ENCODE data around the gene DOK6.
"Not testable (repeated sequence)": the region's sequence is repeated elsewhere in the genome, so short reads cannot be mapped to it uniquely, and the experiment has no call there.

Gene DOK6

DNA sequence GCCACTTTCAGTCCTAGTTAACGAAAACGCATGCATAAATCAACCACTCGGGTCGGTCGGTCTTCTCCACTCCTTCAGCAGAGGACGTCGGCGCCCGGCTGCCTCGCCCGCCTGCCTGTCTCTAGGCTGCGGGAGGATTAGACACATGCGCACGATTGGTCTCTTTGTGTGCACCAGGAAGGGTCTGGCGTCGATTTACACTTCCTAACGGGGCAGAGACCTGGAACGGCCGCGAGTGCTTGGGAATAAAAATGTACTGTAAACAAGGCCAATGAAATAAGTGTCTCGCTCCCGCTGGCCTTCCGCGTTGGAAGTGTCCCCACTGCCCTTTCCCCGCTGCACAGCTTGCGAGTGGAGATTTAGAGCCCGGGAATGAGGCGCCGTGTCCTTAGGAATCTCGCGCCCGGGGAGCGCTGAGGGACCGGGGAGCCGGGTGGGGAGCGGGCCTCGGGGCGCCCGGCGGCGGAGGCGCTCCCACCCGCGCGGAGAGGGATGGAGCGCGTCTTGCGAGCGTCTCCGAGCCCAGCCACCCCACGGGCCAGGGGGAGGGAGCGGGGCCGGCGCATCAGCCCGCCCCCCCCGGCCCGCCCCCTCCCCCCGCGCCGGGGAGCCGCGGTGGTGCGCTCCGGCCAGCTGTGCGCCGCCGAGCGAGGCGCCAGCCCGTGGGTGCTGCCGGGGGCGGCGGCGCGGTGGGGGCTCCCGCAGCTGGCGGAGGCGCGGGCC, at the start of gene DOK6:
Gene DOK6, plus strand, starts transcription at position 636 of the 723 bp plus-strand sequence.
- peak; percentile 46 for DNase-seq

DNA sequence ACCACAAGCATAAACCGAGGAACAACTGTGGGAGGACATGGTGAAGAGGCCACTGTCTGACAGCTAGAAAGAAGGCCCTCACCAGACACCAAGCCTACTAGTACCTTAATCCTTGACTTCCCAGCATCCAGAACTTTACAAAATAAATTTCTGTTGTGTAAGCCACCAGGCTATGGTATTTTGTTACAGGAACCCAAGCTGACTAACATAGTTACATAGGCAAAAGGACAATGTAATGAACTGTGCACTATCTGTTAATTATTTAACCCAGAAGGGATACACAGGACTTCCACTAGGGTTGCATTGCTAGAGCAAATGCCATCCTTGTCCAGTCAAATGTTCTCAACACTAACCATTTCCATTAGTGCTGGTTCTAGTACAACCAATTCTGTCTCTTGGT, 47.7 kb upstream of the DOK6 start:
- DNase-seq, result no peak

DNA sequence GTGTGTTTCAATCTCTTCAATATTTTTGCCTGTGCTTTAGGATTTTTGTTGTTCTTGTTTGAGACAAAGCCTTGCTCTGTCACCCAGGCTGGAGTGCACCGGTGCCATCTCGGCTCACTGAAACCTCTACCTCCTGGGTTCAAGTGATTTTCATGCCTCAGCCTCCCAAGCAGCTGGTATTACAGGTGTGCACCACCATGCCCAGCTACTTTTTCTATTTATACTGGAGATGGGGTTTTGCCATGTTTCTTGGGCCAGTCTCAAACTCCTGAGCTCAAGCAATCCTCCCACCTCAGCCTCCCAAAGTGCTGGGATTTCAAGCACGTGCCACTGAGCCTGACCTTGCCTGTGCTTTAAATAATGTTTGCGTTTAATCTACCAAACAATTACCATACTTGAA, 43.1 kb upstream of the DOK6 start:
- no peak for DNase-seq

DNA sequence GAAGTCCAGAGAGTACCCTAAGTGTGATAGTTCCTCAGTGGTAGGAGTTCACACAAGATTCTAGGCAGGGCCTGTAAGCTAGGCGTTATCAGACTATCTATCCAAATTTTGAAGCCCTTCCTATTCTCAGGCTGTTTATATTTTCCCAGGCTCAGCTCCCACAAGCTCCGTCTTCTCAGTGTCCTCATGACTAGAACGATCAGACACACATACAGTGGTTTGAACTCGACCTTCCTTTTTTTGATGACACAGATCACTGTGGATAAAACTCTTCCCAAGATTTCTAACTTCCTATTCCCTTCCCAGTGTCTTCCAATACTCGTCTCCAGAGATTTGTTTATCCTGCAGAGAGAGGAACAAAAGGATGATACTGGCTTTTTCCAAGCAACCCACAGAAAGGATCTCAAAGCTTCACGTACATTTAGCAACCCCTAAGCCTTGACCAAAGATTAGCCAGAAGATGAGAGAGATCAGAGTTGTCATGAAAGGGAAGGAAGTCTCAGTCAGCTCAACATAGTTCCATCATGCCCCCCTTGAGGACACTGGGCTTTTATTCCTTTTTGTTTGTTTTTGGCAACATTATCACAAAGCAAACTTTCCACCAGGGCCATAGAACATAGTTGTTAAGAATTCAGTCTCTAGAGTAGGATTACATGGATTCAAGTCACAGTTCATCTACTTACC, 42.3 kb upstream of the DOK6 start:
- DNase-seq, result no peak

DNA sequence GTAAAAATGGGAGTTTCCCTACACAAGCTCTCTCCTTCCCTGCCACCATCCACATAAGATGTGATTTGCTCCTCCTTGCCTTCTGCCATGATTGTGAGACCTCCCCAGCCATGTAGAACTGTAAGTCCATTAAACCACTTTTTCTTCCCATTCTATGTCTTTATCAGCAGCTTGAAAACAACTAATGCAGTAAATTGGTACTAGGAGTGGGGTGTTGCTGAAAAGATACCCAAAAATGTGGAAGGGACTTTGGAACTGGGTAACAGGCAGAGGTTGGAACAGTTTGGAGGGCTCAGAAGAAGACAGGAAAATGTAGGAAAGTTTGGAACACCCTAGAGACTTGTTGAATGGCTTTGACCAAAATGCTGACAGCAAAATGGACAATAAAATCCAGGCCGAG, 40.9 kb upstream of the DOK6 start:
- not testable (repeated sequence) for DNase-seq

DNA sequence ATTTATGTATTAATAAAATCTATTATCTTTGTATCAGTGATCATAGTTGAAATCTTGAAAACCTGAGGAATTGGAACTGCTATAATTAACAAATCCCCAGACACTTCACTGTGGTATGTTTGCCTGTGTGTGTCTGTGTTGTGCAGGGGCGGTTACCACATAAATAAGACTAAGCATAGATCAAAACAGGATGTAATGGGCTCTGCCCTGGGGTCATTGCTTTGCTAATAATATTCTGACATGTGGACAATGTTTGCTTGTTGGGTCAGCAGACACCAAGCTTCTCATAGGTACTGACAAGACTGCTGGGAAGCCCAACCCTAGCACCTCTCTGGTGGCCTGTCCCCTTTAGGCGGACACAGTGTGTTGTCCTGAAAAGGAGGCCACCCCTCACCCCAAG, 35.8 kb upstream of the DOK6 start:
- DNase-seq, result no peak

DNA sequence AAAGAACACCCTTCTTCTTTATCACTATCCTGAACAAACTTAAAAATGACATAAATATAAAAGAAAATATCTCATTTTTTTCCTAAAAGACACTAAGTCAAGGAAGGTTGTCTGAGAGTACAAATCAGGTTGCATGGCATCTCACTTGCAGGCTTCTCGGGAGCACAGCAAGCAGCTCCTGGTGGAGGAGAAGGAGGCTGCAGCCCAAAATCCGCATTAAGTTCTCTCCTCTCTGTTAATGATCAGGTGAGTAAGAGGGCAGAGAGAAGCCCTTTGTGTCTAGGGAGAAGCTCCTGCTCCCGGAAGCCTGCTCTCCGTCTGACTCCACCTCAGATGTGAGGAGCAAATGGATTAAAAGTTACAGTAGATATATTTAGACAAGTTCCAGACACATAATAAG, 35.0 kb upstream of the DOK6 start:
- DNase-seq, result no peak

DNA sequence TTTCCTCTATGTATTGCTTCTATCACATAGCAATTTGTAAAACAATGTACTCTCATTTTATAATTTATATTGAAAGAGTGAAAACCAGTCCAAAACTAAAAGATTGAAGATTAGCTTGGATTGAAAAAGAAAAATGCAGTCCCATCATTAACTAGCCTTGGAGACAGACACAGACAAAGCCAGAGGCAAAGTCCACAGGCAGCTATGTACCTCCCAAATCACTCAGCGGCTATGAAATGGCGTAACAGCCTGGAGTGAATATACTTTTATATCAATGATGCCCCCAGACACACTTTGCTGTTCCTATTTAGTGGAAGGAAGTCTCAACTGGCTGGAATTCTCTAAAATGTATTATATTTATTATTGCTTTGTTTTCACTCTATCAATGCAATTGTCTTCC, 33.6 kb upstream of the DOK6 start:
- no peak for DNase-seq

DNA sequence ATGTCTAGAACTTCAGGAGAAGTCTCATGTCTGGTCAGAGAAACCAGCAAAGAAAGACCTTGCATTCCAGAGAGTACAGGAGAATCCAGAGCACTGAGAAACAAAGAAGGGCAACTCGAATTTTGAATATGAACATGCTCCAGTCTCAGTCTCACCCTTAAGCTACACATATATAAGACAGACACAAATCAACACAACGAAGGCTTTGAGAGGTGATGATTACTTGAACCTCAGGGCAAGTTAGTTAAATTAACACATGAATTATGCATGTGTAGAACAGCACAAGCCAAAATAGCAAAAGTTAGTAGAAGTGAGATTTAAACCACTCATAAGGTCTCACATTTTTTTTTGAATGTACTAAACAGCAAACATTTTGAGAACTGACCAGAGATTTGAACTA, 29.0 kb upstream of the DOK6 start:
- no peak for DNase-seq

DNA sequence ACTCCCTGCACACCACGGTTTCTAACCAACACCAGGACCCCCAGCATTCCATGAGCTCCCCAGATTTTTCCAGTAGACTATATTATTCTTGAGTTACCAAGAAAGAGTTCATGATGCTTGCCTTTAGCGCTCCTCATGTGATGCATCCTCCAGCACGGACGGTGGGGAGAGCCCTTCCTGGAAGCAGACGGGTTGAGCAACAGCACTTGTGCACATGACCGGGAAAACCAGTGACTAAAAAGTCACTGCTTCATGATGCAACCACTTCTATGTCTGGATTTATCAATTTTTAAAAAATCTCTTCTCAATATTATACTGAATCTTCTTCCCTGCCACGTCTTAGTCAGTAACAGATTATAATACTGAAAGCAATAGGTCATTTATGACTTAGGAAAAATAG, 20.4 kb upstream of the DOK6 start:
- no peak for DNase-seq

DNA sequence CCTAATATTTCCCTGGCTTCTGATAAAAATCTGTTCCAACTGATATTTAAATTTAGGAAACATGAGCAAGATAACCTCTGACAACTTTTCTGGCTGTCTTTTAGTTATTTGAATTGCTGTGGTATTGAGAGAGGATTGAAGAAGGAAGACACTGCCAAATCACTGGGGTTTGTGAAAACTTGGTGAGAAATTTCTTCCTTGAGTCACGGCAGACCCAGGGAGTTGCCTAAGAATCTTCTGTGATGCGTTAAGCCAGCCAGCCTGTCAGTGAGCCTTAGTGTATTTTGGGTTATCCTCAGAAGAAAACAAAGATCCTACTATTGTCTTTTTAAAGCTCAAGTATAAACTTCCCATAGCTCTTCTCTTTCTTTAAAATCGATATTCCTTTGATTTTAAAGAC, 17.5 kb upstream of the DOK6 start:
- DNase-seq, result no peak

DNA sequence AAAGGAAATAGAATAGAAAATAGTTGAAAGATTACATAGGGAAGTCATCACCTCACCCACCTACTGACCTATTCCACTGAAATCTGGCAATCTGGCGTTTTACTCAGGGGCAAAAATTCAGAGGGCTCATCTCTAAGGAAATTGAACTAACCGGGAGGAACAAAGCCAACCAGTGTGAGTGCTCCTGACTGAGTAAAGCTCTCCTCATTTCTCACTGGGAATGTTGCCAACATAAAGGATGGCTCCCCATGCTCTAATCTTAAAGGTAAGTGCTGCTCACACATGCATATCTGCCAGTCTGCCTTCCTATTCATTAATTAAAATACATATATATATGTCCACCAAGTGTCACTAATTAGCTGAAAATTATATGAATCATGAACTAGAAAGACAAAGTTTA, 13.5 kb upstream of the DOK6 start:
- DNase-seq, result no peak

DNA sequence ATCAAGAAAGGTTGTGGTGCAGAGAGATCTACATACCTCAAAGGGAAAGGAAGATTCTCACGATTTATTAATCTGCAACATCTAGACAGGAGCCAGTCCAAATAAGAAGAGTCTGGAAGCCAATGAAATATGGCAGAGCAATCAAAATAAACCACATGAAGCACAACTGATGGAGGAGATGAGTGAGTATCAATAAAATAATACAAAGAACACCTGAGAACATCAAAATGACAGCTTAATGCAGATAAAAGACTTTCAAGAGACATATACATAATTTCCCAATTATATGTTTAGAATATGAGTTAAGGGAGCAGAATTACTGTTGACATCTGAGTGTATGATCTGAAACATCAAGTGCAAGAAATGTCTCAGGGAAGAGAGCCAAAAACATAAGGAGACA, 12.5 kb upstream of the DOK6 start:
- no peak for DNase-seq

DNA sequence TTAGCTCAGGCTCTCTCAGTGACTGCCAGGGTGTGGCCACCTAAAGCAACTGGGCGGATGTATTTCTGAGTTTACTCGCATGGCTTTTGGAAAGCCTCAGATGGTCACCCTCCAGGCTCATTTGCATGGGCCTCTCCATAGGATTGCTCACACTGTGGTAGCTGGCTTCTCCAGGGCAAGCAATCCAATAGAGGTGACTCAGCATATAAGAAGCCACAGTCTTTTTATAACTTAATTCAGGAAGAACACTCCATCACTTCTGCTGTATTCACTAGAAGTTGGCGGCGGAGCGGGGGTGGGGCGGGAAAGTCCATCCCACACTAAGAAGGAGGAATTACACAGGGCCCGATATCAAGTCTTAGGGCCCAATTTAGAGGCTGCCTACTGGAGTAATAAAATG, 3.6 kb upstream of the DOK6 start:
- DNase-seq, result no peak

DNA sequence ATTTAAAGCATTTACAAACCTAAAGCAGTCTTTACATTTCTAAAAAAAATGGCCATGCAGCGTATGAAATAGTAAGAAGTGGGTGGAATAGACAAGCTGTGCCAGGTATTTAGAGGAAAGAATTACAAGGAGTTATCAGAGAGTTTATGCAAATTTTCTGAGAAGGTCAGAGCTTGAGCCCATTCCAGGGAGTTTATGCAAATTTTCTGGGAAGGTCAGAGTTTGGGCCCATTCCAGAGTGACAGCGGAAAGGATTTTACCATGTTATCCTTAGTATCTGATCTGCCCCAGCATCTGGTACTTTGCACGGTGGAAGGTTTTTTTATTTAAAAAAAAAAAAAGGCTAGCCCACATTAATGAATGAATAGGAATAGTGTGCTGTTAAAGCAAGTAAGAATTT, 1.4 kb upstream of the DOK6 start:
- no peak for DNase-seq

DNA sequence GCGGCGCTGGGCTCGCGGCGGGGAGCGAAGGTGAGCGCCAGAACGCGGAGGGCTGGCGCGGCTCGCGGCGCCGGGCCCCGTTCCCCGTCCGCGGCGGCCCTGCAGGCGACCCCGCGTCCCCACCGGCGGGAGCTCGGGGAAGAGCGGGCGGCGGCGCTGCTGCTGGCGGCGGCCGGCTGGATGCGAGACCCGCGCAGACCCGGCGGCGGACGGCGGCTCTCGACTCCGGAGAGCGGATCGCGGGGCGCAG, 213 bp downstream of the DOK6 start:
- DNase-seq, result no peak

DNA sequence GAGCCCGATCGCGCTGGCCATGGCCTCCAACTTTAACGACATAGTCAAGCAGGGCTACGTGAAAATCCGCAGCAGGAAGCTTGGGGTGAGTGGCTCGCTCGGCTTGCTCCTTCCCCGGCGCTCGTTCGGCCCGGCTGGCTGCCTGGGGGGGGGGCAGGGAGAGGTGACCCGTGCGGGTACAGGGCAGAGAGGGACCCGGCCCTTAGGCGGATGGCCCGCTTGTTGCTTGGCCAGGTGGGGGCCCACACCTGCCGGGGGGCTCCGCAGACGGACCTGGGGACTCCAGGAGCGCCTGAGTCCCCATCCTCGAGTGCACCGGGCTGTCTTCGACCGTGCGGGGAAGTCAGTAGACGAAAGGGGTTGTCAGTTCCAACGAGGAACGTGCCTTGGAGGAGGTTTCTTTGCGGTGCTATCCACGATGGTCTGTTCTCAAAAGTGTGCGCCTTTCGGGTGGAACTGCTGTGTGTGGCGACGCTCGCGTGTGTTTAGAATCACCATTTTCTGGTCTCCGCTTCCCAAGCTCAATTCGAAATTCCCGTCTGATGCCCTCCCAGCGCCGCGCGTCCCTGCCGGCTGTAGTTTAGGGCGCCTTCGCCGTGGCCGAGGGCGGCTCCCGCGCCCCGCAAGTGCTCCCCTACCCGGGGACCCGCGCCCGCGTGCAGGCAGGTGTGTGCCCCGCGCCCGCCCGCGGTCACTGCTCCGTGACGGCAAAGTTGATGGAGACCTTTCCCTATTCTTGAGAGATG, 711 bp downstream of the DOK6 start:
- no peak for DNase-seq

DNA sequence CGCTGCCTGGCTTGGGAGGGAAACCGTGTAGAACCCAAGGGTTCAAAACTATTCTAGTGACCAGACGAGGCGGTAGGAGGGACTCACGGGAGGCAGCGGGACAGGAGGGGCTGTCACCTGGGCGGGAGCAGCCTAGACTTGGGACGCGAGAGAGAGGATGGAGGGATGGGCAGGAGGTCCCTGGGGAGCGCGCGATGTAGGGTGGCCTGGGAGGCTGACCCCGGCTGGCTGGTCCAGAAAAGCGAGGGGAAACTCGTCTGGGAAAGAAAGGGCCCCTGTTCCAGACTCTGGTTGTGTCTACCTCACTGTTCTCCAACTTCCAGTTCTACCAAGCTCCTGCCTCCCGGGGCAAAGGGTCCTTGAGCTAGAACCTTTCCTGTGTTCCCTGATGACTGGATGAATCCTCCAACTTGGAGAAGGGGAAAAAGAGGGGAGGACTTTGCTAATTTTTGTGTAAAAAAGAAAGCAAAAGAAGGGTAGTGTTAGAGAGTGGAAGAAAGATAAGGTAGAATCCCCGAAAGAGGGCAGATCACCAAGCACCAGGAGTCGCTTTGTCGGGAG, 1.4 kb downstream of the DOK6 start:
- DNase-seq, result no peak

DNA sequence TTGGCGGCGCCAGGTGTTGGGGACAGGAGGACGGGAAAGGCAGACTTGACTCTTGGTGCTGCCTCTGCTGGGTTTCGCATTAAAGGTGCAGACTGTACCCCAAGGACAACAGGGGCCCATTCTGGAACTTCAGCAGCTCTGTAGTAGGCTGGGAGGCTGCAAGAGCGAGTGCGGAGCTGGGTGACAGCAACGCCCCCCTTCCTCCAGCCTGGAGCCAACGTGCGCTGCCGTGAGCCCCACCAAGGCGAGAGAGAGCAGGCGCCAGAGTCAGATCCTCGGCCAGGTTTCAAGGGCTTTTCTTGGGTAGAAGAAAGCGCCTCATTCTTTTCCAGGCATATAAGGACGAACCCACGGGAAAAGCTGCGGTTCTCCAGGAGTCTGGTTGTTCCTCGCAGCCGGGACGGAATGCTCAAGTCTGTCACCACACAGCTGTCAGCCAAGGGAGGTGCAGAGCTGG, 1.9 kb downstream of the DOK6 start:
- no peak for DNase-seq

DNA sequence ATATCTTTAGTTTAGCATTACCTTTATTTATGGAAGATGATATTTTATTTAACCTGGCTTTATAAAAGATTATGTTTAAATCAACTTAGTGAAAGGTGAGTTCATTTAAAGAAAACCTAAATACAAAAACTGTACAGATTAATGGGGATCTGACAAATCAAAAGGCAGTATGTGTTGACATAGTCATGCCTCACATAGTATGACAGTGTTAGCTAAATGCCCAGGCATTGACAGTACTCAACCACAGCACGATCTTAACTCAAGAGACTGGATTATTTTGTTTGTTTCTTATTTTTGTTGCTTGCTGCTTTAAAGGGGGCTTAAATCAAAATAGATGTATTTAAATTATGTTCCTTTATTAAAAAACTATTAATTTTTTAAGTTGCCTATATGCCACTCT, 7.8 kb downstream of the DOK6 start:
- DNase-seq, result no peak

DNA sequence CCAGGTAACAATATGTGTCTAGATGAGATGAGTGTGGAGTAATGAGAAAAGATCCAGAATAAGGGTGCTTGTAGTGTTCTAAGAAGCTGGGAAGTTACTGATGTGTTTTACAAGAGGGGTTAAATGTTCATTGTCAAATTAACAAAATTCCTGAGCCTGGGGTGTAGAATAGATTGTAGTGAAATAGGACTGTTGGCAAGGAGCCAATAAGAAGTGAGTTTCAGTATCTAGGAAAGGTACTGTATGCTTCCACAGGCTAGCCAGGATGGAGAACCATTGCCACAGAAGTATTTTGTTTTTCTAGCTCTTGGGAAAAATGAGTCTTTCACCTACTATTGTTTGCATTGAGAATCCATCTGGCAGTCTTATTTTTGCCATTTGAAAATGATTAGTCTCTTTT, 10.5 kb downstream of the DOK6 start:
- no peak for DNase-seq

DNA sequence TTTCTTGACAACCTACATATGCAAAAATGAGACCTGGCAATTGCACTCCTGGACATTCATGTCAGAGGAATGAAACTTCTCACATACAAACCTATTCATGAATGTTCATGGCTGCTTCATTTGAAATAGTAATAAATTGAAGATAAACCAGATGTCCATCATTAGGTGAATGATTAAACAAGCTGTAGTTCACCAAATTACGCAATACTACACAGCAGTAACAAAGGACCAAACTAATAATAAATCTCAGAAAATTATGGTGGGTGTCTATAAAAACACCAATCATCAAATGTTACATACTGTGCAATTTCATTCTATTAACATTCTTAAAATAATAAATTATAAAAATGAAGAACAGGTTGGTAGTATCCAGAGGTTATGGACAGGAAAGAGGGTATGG, 13.5 kb downstream of the DOK6 start:
- DNase-seq, result no peak

DNA sequence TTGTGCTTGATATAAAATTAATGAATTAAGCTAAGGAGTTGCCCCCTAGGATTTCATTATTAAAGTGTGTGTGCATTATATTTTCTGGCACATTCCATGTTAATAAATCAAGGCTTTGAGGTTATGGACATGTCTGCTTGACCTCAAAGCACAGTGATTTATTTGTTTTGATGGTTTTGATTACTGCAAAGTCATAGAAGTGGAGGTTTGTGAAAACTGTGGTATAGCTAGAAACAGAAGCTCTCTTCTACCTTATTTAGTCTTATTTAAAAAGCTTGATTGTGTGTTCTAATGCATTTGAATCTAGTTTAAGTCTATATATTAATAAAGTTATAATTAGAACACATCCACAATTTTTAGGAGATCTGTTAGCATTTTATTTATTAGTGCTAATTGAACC, 32.2 kb downstream of the DOK6 start:
- no peak for DNase-seq

DNA sequence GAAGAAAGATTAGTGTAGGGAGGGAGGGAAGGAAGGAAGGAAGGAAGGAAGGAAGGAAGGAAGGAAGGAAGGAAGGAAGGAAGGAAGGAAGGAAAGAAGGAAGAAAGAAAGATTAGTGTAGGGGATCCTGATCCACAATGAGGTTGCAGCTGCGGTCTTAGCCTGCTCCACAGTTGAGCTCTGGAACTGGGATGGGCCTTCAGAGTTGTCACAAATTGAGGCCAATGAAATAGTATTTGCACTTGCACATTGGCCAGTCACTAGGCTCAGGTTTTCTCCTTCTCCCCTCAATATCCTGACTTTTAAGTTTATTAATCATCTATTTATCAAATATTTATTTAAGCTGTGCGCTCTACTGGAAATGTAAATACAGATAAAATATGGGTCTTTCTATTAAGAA, 34.3 kb downstream of the DOK6 start:
- DNase-seq, result no peak

All from NCI-H524 treated with DMSO at 0.1 percent for 48 hours (cell line).